ENCODE measurements around the gene SCN9A. TPM values are rescaled to one million over a fixed set of nuclear protein-coding genes. Genes with fewer than 3 reads are reported as not detected.

SCN9A gene
- total and polyA plus RNA-seq, 2 of the 8 experiments (the other 6 are each of a cell fraction or from before 2014, with no cell fraction given) = 1.6 to 6.2 TPM

- POLR2A ChIA-PET (ENCODE audit: partially characterized antibody) = no interaction called here
- 89% methylated on average over 4 of the region's 4 CpGs; no CpG with 5 or more reads in 1 of the 2 experiments for WGBS, 2 experiments (ENCODE audit: extremely low coverage in 1 of 2, insufficient coverage in 1 of 2, insufficient read length in 1 of 2, insufficient replicate concordance in 2 of 2, low coverage in 1 of 2, low lambda C conversion rate in 2 of 2, missing lambda C conversion rate in 1 of 2)
- Histone ChIP-seq H2BK120ac (replicated peaks; ENCODE audit: low read depth, low read length) (no peak overlapping the region), H4K5ac (ENCODE audit: insufficient read length, low read depth, low read length) (no peak overlapping the region), H3K9ac (replicated peaks in 1 of 4; ENCODE audit: extremely low read depth in 1 of 4, low read depth in 3 of 4, low read length in 3 of 4) (no peak overlapping the region), H2BK12ac (ENCODE audit: low read depth, low read length) (no peak overlapping the region), H4K20me1 (replicated peaks in 1 of 2; ENCODE audit: control insufficient read depth in 1 of 2, insufficient read depth in 2 of 2, low read length in 2 of 2) (no peaks in the 10 kb centered on the region), H2BK20ac (ENCODE audit: low read length) (no peak overlapping the region), H3K14ac (ENCODE audit: insufficient read length) (no peak overlapping the region), H4K8ac (ENCODE audit: extremely low read depth, insufficient read depth, low read length) (no peak overlapping the region), H2BK15ac (ENCODE audit: low read length) (no peak overlapping the region), H2AK5ac (ENCODE audit: low read depth, low read length) (no peak overlapping the region), H3K9me3 (ENCODE audit: insufficient read depth in 2 of 2, low read depth in 1 of 2, low read length in 1 of 2) (no peaks in the 10 kb centered on the region), H3K4me2 (ENCODE audit: insufficient read depth in 1 of 2, low read depth in 2 of 2, low read length in 2 of 2) (no peak overlapping the region), H3K18ac (ENCODE audit: extremely low read depth, low read length) (no peak overlapping the region), H2BK5ac (ENCODE audit: low read depth, low read length) (no peak overlapping the region), H3K23ac (ENCODE audit: insufficient read length) (no peak overlapping the region), H3K36me3 (ENCODE audit: control insufficient read depth in 2 of 4, insufficient read depth in 4 of 4, low read length in 3 of 4) (no peaks in the 10 kb centered on the region), H3K27me3 (replicated peaks in 1 of 4; ENCODE audit: control insufficient read depth in 3 of 4, extremely low read depth in 1 of 4, insufficient read depth in 3 of 4, low read length in 3 of 4) (no peaks in the 10 kb centered on the region), H2AFZ (ENCODE audit: low read length) (no peak overlapping the region), H3K56ac (replicated peaks; ENCODE audit: insufficient read length, low read depth, low read length) (no peak overlapping the region), H3K4me3 (ENCODE audit: extremely low read depth in 1 of 4, insufficient read depth in 2 of 4, low read depth in 3 of 4, low read length in 4 of 4) (no peak overlapping the region), H3K27ac (ENCODE audit: low read depth, low read length) (no peak overlapping the region), H3K79me2 (ENCODE audit: control insufficient read depth in 1 of 2, insufficient read depth in 2 of 2, low read length in 2 of 2) (no peaks in the 10 kb centered on the region), H3K4ac (replicated peaks; ENCODE audit: insufficient read length, low read depth, low read length) (no peak overlapping the region), H4K91ac (replicated peaks; ENCODE audit: insufficient read length, low read length) (no peak overlapping the region), H3K4me1 (replicated peaks in 1 of 4; ENCODE audit: control insufficient read depth in 3 of 4, insufficient read depth in 4 of 4, low read length in 3 of 4) (peaks cover 0 to 5% (median 4%) of the 10 kb centered on the region in 4 experiments; a peak in 3 of 7 replicates), H3K79me1 (ENCODE audit: low read depth, low read length) (no peaks in the 10 kb centered on the region), H3K23me2 (ENCODE audit: low read depth, low read length) (no peaks in the 10 kb centered on the region)
- CTCF ChIA-PET (ENCODE audit: partially characterized antibody) = no interaction called here
- DNase-seq (ENCODE audit: low read depth in 1 of 2, low spot score in 2 of 2) = no peak
- no peak for FAIRE-seq
- no peak for TF ChIP-seq EP300 (IDR thresholded peaks at IDR 0.05; ENCODE audit: borderline replicate concordance in 1 of 2, low read depth in 2 of 2, low read length in 2 of 2)
- no peak for TF ChIP-seq CHD2 (IDR thresholded peaks at IDR 0.05; ENCODE audit: low read length)
- TF ChIP-seq NRF1 (IDR thresholded peaks at IDR 0.05; ENCODE audit: low read depth, low read length) = no peak
- no peak for TF ChIP-seq EZH2 (IDR thresholded peaks at IDR 0.05; ENCODE audit: low read depth, low read length, severe bottlenecking)
- no peak for TF ChIP-seq EGR1 (IDR thresholded peaks at IDR 0.05; ENCODE audit: borderline replicate concordance, low read depth, low read length)
Observed at GRCh38 chr2:166338831-166339339, 36.9 kb downstream of the SCN9A start.

All from H1 (cell line).